Hepatocyte (in vitro differentiated cells): ENCODE measurements around the gene PPFIA2. TPM values are rescaled to one million over a fixed set of nuclear protein-coding genes. Genes with fewer than 3 reads are reported as not detected.

Source experiments
- DNase-seq: peaks from one replicate; pipeline ENCODE4 v3.0.0-alpha.2; 2016; ENCODE audit warnings: low spot score
- H2AFZ ChIP-seq: fragments of 200-600 bp; sonication (generic); 2 replicates; pipeline ENCODE4 v1.6.0; 2016; ENCODE audit warnings: antibody characterized with exemption, mild to moderate bottlenecking
- H3K27ac ChIP-seq: fragments of 200-600 bp; sonication (generic); 2 replicates; pipeline ENCODE4 v1.5.1; 2016; ENCODE audit warnings: mild to moderate bottlenecking
- H3K27me3 ChIP-seq: fragments of 200-600 bp; sonication (generic); 2 replicates; pipeline ENCODE4 v1.6.1; 2016
- H3K36me3 ChIP-seq: fragments of 200-600 bp; sonication (generic); replicated peaks from 2 replicates; pipeline ENCODE4 v1.5.1; 2016; ENCODE audit warnings: low read depth; ENCODE audit not compliant: insufficient read depth
- H3K4me1 ChIP-seq: fragments of 200-600 bp; sonication (generic); 2 replicates; pipeline ENCODE4 v1.5.1; 2016; ENCODE audit warnings: mild to moderate bottlenecking, moderate library complexity; ENCODE audit not compliant: insufficient read depth
- H3K4me2 ChIP-seq: fragments of 200-600 bp; sonication (generic); 2 replicates; pipeline ENCODE4 v1.6.0; 2016
- H3K4me3 ChIP-seq: fragments of 200-600 bp; sonication (generic); 2 replicates; pipeline ENCODE4 v1.5.1; 2016; ENCODE audit warnings: mild to moderate bottlenecking
- H3K79me2 ChIP-seq: fragments of 200-600 bp; sonication (generic); 2 replicates; pipeline ENCODE4 v1.6.0; 2017; ENCODE audit warnings: mild to moderate bottlenecking
- H3K9me2 ChIP-seq: fragments of 200-600 bp; sonication (generic); replicated peaks from 2 replicates; pipeline ENCODE4 v1.6.0; 2017; ENCODE audit warnings: mild to moderate bottlenecking; ENCODE audit not compliant: insufficient read depth
- H3K9me3 ChIP-seq: fragments of 200-600 bp; sonication (generic); 2 replicates; pipeline ENCODE4 v1.5.1; 2016; ENCODE audit warnings: low read depth, mild to moderate bottlenecking
- H4K20me1 ChIP-seq: fragments of 200-600 bp; sonication (generic); 2 replicates; pipeline ENCODE4 v1.6.0; 2016; ENCODE audit warnings: mild to moderate bottlenecking; ENCODE audit not compliant: insufficient read depth, poor library complexity, severe bottlenecking
- CTCF ChIP-seq: fragments of 200-600 bp; sonication (generic); IDR thresholded peaks from 2 replicates; pipeline ENCODE4 v1.5.1; 2016; ENCODE audit warnings: antibody characterized with exemption, mild to moderate bottlenecking; ENCODE audit not compliant: poor library complexity
- EZH2 ChIP-seq: fragments of 200-600 bp; sonication (generic); IDR thresholded peaks from 2 replicates; pipeline ENCODE4 v1.6.1; 2016; ENCODE audit warnings: antibody characterized with exemption, mild to moderate bottlenecking, borderline replicate concordance
- EZH2phosphoT487 ChIP-seq: fragments of 200-600 bp; sonication (generic); IDR thresholded peaks from one replicate; pipeline ENCODE4 v1.6.1; 2018; ENCODE audit warnings: antibody characterized with exemption, mild to moderate bottlenecking, low read depth, moderate library complexity; ENCODE audit not compliant: unreplicated experiment, severe bottlenecking
- WGBS: methylation state at CpG from one replicate; pipeline ENCODE4 v1.1.6; 2016; ENCODE audit warnings: low lambda C conversion rate; ENCODE audit errors: missing lambda C conversion rate; 5-methylcytosine and 5-hydroxymethylcytosine counted together
- polyA plus RNA-seq: library from polyadenylated mRNA; unstranded; fragments of >200 nt; fragmentation: Nextera tagmentation; extraction: Ambion mirVana; gene quantifications from 2 replicates; pipeline ENCODE4 v1.2.1, GENCODE V29; 2016
- total RNA-seq: library from RNA; depleted of rRNA; stranded (reverse); fragments of >200 nt; gene quantifications from 2 replicates; pipeline ENCODE4 v1.2.3, GENCODE V29; 2014

Gene PPFIA2
- total and polyA plus RNA-seq, 2 experiments from 2014 or later: 1.2 TPM; not detected in 1

GRCh38 chr12:81255947-81256346 is 503.2 kb downstream of the PPFIA2 start:
- H3K4me1 ChIP-seq: no peaks in the 10 kb centered on the region
- H3K27me3 ChIP-seq: no peaks in the 10 kb centered on the region
- no peaks in the 10 kb centered on the region for H3K79me2 ChIP-seq
- H4K20me1 ChIP-seq: no peaks in the 10 kb centered on the region
- no peak for DNase-seq
- H3K9me2 ChIP-seq: no peaks in the 10 kb centered on the region
- H3K4me2 ChIP-seq: no peak overlapping the region
- H3K27ac ChIP-seq: no peak overlapping the region
- H3K9me3 ChIP-seq: no peaks in the 10 kb centered on the region
- no peak overlapping the region for H2AFZ ChIP-seq
- no peak for TF ChIP-seq CTCF
- TF ChIP-seq EZH2phosphoT487: no peak
- no peak for TF ChIP-seq EZH2
- WGBS: 100% methylated on average over 2 of the region's 2 CpGs
- no peaks in the 10 kb centered on the region for H3K36me3 ChIP-seq
- H3K4me3 ChIP-seq: no peak overlapping the region

GRCh38 chr12:81255456-81255855 is 503.7 kb downstream of the PPFIA2 start:
- no peak for TF ChIP-seq CTCF
- no peak for TF ChIP-seq EZH2phosphoT487
- no peak for TF ChIP-seq EZH2
- Histone ChIP-seq H3K9me3 (no peaks in the 10 kb centered on the region), H3K4me3 (no peak overlapping the region), H4K20me1 (no peaks in the 10 kb centered on the region), H3K36me3 (no peaks in the 10 kb centered on the region), H3K27ac (no peak overlapping the region), H2AFZ (no peak overlapping the region), H3K4me2 (no peak overlapping the region), H3K27me3 (no peaks in the 10 kb centered on the region), H3K4me1 (no peaks in the 10 kb centered on the region), H3K79me2 (no peaks in the 10 kb centered on the region), H3K9me2 (no peaks in the 10 kb centered on the region)
- WGBS: 86% methylated on average over 7 of the region's 7 CpGs
- no peak for DNase-seq

GRCh38 chr12:81253360-81253759 is 505.8 kb downstream of the PPFIA2 start:
- Histone ChIP-seq H3K9me2 (no peaks in the 10 kb centered on the region), H3K27ac (no peak overlapping the region), H3K9me3 (no peaks in the 10 kb centered on the region), H3K4me1 (no peaks in the 10 kb centered on the region), H3K4me2 (no peak overlapping the region), H3K79me2 (no peaks in the 10 kb centered on the region), H4K20me1 (no peaks in the 10 kb centered on the region), H2AFZ (no peak overlapping the region), H3K4me3 (no peak overlapping the region), H3K27me3 (no peaks in the 10 kb centered on the region), H3K36me3 (no peaks in the 10 kb centered on the region)
- WGBS: 86% methylated on average over 3 of the region's 3 CpGs
- no peak for DNase-seq
- TF ChIP-seq CTCF (no peak), EZH2 (no peak), EZH2phosphoT487 (no peak)

DNA sequence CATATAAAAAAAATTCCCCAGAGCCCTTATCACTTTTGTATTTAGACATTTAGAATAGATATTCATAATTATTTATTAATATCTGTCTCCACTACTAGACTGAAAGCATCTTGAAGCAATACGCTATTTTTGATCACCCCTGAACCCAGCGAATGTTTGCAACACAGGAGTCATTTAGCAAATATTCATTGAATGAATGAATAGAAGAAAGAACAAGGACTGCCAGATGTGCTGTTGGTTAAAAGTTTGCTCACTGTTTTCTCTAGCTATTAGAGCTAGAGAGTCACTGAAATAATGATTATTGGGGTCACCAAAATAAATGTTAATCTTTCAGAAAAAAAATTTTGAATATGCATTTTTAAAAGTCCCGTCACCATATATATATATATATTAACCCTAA is 506.9 kb downstream of the PPFIA2 start:
- H3K27me3 ChIP-seq: no peaks in the 10 kb centered on the region
- no peak overlapping the region for H3K4me3 ChIP-seq
- H3K79me2 ChIP-seq: no peaks in the 10 kb centered on the region
- 95% methylated on average over 3 of the region's 3 CpGs for WGBS
- H3K36me3 ChIP-seq: no peaks in the 10 kb centered on the region
- no peaks in the 10 kb centered on the region for H3K9me3 ChIP-seq
- DNase-seq: no peak
- H3K4me2 ChIP-seq: no peak overlapping the region
- H4K20me1 ChIP-seq: no peaks in the 10 kb centered on the region
- TF ChIP-seq EZH2phosphoT487 (no peak), EZH2 (no peak), CTCF (no peak)
- H3K4me1 ChIP-seq: no peaks in the 10 kb centered on the region
- no peak overlapping the region for H2AFZ ChIP-seq
- H3K9me2 ChIP-seq: no peaks in the 10 kb centered on the region
- H3K27ac ChIP-seq: no peak overlapping the region
